Chondrocyte (in vitro differentiated cells): ENCODE data around the gene FAHD1. TPM values are rescaled to one million over a fixed set of nuclear protein-coding genes. Genes with fewer than 3 reads are reported as not detected.

Experiments
- DNase-seq: peaks from one replicate; pipeline ENCODE4 v3.0.0; 2021; ENCODE audit warnings: mixed read lengths, low spot score
- H3K27ac Mint-ChIP-seq: one replicate; pipeline ENCODE4 v1.8.0; 2021; ENCODE audit warnings: mild to moderate bottlenecking, moderate library complexity, mixed read lengths; ENCODE audit not compliant: unreplicated experiment
- H3K27me3 Mint-ChIP-seq: 2 replicates; pipeline ENCODE4 v1.8.0; 2021; ENCODE audit warnings: low read depth, mixed read lengths
- H3K36me3 Mint-ChIP-seq: 2 replicates; pipeline ENCODE4 v1.8.0; 2021; ENCODE audit warnings: low read depth, mixed read lengths
- H3K4me1 Mint-ChIP-seq: 2 replicates; pipeline ENCODE4 v1.8.0; 2021; ENCODE audit warnings: low read depth, mild to moderate bottlenecking, mixed read lengths
- H3K4me3 Mint-ChIP-seq: one replicate; pipeline ENCODE4 v1.8.0; 2021; ENCODE audit warnings: mild to moderate bottlenecking, moderate library complexity, mixed read lengths; ENCODE audit not compliant: unreplicated experiment
- H3K9me3 Mint-ChIP-seq: 2 replicates; pipeline ENCODE4 v1.8.0; 2021; ENCODE audit warnings: low read depth, mixed read lengths
- CTCF ChIP-seq: fragments of 200-600 bp; sonication (generic); IDR thresholded peaks from 2 replicates; pipeline ENCODE4 v1.5.0; 2021; ENCODE audit warnings: antibody characterized with exemption, mild to moderate bottlenecking, moderate library complexity
- total RNA-seq: library from RNA; stranded (reverse); gene quantifications from 3 replicates; pipeline ENCODE4 v1.2.1, GENCODE V29; 2021

Gene FAHD1
- total RNA-seq, 1 donor from 2014 or later = 27.1 TPM

GRCh38 chr16:1857433-1858097 is 30.6 kb downstream of the FAHD1 start:
- Mint-ChIP-seq H3K9me3 (no peaks in the 10 kb centered on the region), H3K27ac (no peak overlapping the region), H3K4me1 (peaks cover 31% of the 10 kb centered on the region), H3K4me3 (no peak overlapping the region), H3K27me3 (no peaks in the 10 kb centered on the region), H3K36me3 (no peaks in the 10 kb centered on the region)
- no peak for TF ChIP-seq CTCF
- no peak for DNase-seq

GRCh38 chr16:1858189-1858865 is 31.3 kb downstream of the FAHD1 start:
- peaks cover 31% of the 10 kb centered on the region for H3K4me1 Mint-ChIP-seq
- H3K4me3 Mint-ChIP-seq = peak overlapping the region; percentile 60
- H3K9me3 Mint-ChIP-seq = no peaks in the 10 kb centered on the region
- H3K27ac Mint-ChIP-seq = peak overlapping the region; percentile 83
- TF ChIP-seq CTCF = no peak
- H3K27me3 Mint-ChIP-seq = no peaks in the 10 kb centered on the region
- DNase-seq = no peak
- no peaks in the 10 kb centered on the region for H3K36me3 Mint-ChIP-seq

GRCh38 chr16:1859650-1860049 is 32.6 kb downstream of the FAHD1 start:
- Mint-ChIP-seq H3K4me3 (no peak overlapping the region), H3K27ac (peak overlapping the region; percentile 5), H3K36me3 (no peaks in the 10 kb centered on the region), H3K27me3 (no peaks in the 10 kb centered on the region), H3K4me1 (peaks cover 31% of the 10 kb centered on the region), H3K9me3 (no peaks in the 10 kb centered on the region)
- TF ChIP-seq CTCF = no peak
- DNase-seq = no peak

GRCh38 chr16:1861730-1862129 is 34.7 kb downstream of the FAHD1 start:
- Mint-ChIP-seq H3K9me3 (no peaks in the 10 kb centered on the region), H3K27ac (no peak overlapping the region), H3K27me3 (no peaks in the 10 kb centered on the region), H3K36me3 (no peaks in the 10 kb centered on the region), H3K4me3 (no peak overlapping the region), H3K4me1 (peaks cover 31% of the 10 kb centered on the region)
- no peak for TF ChIP-seq CTCF
- no peak for DNase-seq

GRCh38 chr16:1862394-1862793 is 35.4 kb downstream of the FAHD1 start:
- Mint-ChIP-seq H3K4me1 (peaks cover 25% of the 10 kb centered on the region), H3K27ac (no peak overlapping the region), H3K4me3 (no peak overlapping the region), H3K9me3 (no peaks in the 10 kb centered on the region), H3K36me3 (no peaks in the 10 kb centered on the region), H3K27me3 (no peaks in the 10 kb centered on the region)
- no peak for TF ChIP-seq CTCF
- DNase-seq = no peak
